ENCODE results near the gene CLTC.
"Not testable (repeated sequence)": the region's sequence is repeated elsewhere in the genome, so short reads cannot be mapped to it uniquely, and the experiment has no call there.

CLTC gene

GRCh38 chr17:59650642-59651041, 30.9 kb downstream of the CLTC start:
- Histone ChIP-seq H2AFZ (ENCODE audit: low read depth, low read length) (no peak overlapping the region), H3K27ac (ENCODE audit: low read length) (no peak overlapping the region), H3K36me3 (ENCODE audit: insufficient read depth, low read length) (peaks cover 96% of the 10 kb centered on the region), H3K9ac (ENCODE audit: low read depth, low read length) (no peak overlapping the region), H3K27me3 (ENCODE audit: insufficient read depth, low read length, poor library complexity) (no peaks in the 10 kb centered on the region), H3K9me3 (ENCODE audit: insufficient read depth, low read length, severe bottlenecking) (no peaks in the 10 kb centered on the region), H4K20me1 (ENCODE audit: insufficient read depth, low read length) (peaks cover 24% of the 10 kb centered on the region), H3K79me2 (ENCODE audit: insufficient read depth, low read length) (peaks cover 52% of the 10 kb centered on the region), H3K4me2 (ENCODE audit: insufficient read depth, low read length) (no peak overlapping the region), H3K4me1 (ENCODE audit: insufficient read depth, low read length) (no peaks in the 10 kb centered on the region), H3K4me3 (ENCODE audit: low read depth in 1 of 2, low read length in 2 of 2) (no peak overlapping the region)
- DNase-seq (no peak), ATAC-seq (ENCODE audit: insufficient read depth, low read depth) (no peak)
- TF ChIP-seq, protein P1, sequence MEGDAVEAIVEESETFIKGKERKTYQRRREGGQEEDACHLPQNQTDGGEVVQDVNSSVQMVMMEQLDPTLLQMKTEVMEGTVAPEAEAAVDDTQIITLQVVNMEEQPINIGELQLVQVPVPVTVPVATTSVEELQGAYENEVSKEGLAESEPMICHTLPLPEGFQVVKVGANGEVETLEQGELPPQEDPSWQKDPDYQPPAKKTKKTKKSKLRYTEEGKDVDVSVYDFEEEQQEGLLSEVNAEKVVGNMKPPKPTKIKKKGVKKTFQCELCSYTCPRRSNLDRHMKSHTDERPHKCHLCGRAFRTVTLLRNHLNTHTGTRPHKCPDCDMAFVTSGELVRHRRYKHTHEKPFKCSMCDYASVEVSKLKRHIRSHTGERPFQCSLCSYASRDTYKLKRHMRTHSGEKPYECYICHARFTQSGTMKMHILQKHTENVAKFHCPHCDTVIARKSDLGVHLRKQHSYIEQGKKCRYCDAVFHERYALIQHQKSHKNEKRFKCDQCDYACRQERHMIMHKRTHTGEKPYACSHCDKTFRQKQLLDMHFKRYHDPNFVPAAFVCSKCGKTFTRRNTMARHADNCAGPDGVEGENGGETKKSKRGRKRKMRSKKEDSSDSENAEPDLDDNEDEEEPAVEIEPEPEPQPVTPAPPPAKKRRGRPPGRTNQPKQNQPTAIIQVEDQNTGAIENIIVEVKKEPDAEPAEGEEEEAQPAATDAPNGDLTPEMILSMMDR (IDR thresholded peaks at IDR 0.05; ENCODE audit: borderline replicate concordance, extremely low read depth, low read length, poor library complexity, severe bottlenecking) = no peak
- TF ChIP-seq EZH2 (IDR thresholded peaks at IDR 0.05; ENCODE audit: borderline replicate concordance, low read depth, low read length, severe bottlenecking) = no peak

DNA sequence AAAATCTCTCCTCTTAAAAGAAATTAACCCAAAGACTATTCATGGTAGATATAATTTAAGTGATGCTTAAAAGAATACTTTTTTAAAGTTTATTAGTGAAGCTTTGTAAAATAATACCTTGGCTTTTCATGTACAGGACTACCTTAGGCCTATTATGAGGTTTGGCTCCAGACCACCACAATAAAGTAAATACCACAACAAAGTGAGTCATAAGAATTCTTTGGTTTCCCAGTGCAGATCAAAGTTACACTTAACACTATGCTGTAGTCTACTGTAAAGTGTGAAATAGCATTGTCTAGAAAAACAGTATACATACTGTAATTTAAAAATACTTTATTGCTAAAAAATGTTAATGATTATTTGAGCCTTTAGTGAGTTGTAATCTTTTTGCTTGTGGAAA, 31.7 kb downstream of the CLTC start:
- Histone ChIP-seq H4K20me1 (ENCODE audit: insufficient read depth, low read length) (peaks cover 19% of the 10 kb centered on the region), H3K4me2 (ENCODE audit: insufficient read depth, low read length) (no peak overlapping the region), H3K79me2 (ENCODE audit: insufficient read depth, low read length) (peaks cover 46% of the 10 kb centered on the region), H3K27ac (ENCODE audit: low read length) (no peak overlapping the region), H3K36me3 (ENCODE audit: insufficient read depth, low read length) (peaks cover 96% of the 10 kb centered on the region), H3K27me3 (ENCODE audit: insufficient read depth, low read length, poor library complexity) (no peaks in the 10 kb centered on the region), H2AFZ (ENCODE audit: low read depth, low read length) (no peak overlapping the region), H3K9ac (ENCODE audit: low read depth, low read length) (no peak overlapping the region), H3K4me3 (ENCODE audit: low read depth in 1 of 2, low read length in 2 of 2) (no peak overlapping the region), H3K9me3 (ENCODE audit: insufficient read depth, low read length, severe bottlenecking) (no peaks in the 10 kb centered on the region), H3K4me1 (ENCODE audit: insufficient read depth, low read length) (no peaks in the 10 kb centered on the region)
- TF ChIP-seq, protein P1 (IDR thresholded peaks at IDR 0.05; ENCODE audit: borderline replicate concordance, extremely low read depth, low read length, poor library complexity, severe bottlenecking) = no peak
- no peak for TF ChIP-seq EZH2 (IDR thresholded peaks at IDR 0.05; ENCODE audit: borderline replicate concordance, low read depth, low read length, severe bottlenecking)
- DNase-seq (no peak), ATAC-seq (ENCODE audit: insufficient read depth, low read depth) (peak; percentile 99)

DNA sequence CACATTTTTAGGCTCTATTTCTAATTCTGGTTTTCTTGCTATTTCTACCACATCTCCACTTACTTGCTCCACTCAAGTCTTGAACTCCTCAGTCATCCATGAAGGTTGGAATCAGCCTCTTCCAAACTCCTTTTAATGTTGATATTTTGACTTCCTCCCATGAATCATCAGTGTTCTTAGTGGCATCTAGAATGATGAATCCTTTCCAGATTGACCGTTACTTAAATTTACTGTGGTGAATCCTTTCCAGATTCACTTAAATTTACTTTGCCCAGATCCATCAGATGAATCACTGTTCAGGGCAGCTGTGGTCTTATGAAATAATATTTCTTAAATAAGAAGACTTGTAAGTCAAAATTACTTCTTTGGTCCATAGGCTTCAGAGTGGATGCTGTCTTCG, 32.4 kb downstream of the CLTC start:
- Histone ChIP-seq H3K9me3 (ENCODE audit: insufficient read depth, low read length, severe bottlenecking) (no peaks in the 10 kb centered on the region), H3K4me2 (ENCODE audit: insufficient read depth, low read length) (no peak overlapping the region), H3K9ac (ENCODE audit: low read depth, low read length) (no peak overlapping the region), H4K20me1 (ENCODE audit: insufficient read depth, low read length) (peaks cover 15% of the 10 kb centered on the region), H3K4me1 (ENCODE audit: insufficient read depth, low read length) (no peaks in the 10 kb centered on the region), H3K27me3 (ENCODE audit: insufficient read depth, low read length, poor library complexity) (no peaks in the 10 kb centered on the region), H3K36me3 (ENCODE audit: insufficient read depth, low read length) (peaks cover 96% of the 10 kb centered on the region), H3K4me3 (ENCODE audit: low read depth in 1 of 2, low read length in 2 of 2) (no peak overlapping the region), H3K27ac (ENCODE audit: low read length) (no peak overlapping the region), H2AFZ (ENCODE audit: low read depth, low read length) (no peak overlapping the region), H3K79me2 (ENCODE audit: insufficient read depth, low read length) (peaks cover 39% of the 10 kb centered on the region)
- no peak for DNase-seq
- TF ChIP-seq EZH2 (IDR thresholded peaks at IDR 0.05; ENCODE audit: borderline replicate concordance, low read depth, low read length, severe bottlenecking) = no peak
- TF ChIP-seq, protein P1 (IDR thresholded peaks at IDR 0.05; ENCODE audit: borderline replicate concordance, extremely low read depth, low read length, poor library complexity, severe bottlenecking) = no peak
- ATAC-seq (ENCODE audit: insufficient read depth, low read depth) = no peak

DNA sequence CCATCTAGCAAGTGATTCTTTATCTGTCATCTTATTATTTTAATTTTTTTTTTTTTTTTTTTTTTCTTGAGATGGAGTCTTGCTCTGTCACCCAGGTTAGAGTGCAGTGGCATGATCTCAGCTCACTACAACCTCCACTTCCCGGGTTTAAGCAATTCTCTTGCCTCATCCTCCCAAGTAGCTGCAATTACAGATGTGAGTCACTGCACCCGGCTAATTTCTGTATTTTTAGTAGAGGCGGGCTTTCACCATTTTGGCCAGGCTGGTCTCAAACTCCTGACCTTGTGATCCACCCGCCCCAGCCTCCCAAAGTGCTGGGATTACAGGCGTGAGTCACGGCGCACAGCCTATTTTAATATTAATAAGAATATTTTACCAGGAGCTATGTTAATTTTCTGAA, 36.9 kb downstream of the CLTC start:
- not testable (repeated sequence) for H3K4me3 ChIP-seq (ENCODE audit: low read depth in 1 of 2, low read length in 2 of 2); DNase-seq; H3K9ac ChIP-seq (ENCODE audit: low read depth, low read length); H3K27me3 ChIP-seq (ENCODE audit: insufficient read depth, low read length, poor library complexity); H2AFZ ChIP-seq (ENCODE audit: low read depth, low read length); H4K20me1 ChIP-seq (ENCODE audit: insufficient read depth, low read length); H3K4me2 ChIP-seq (ENCODE audit: insufficient read depth, low read length); H3K4me1 ChIP-seq (ENCODE audit: insufficient read depth, low read length); ATAC-seq (ENCODE audit: insufficient read depth, low read depth); H3K9me3 ChIP-seq (ENCODE audit: insufficient read depth, low read length, severe bottlenecking); H3K27ac ChIP-seq (ENCODE audit: low read length)
- Histone ChIP-seq H3K79me2 (ENCODE audit: insufficient read depth, low read length) (peaks cover 13% of the 10 kb centered on the region; the same call in 1 of the 2 replicates), H3K36me3 (ENCODE audit: insufficient read depth, low read length) (peaks cover 92% of the 10 kb centered on the region)

All from DND-41 (cell line).